Lower leg skin (tissue), 4 donors: ENCODE results near the gene ARHGAP28. TPM values are rescaled to one million over a fixed set of nuclear protein-coding genes. Genes with fewer than 3 reads are reported as not detected.

Source experiments
- DNase-seq, 2 donors: peaks; one replicate each; pipeline ENCODE4 v3.0.0-alpha.2; 2019; ENCODE audit warnings: low spot score in 2 of 2
- H3K4me3 ChIP-seq: fragments of 200-600 bp; sonication (generic); 2 replicates; pipeline ENCODE4 v1.5.1; 2017; ENCODE audit warnings: mild to moderate bottlenecking, low read depth; ENCODE audit not compliant: poor library complexity, severe bottlenecking
- POLR2A ChIP-seq, 2 donors: fragments of 450-650 bp; IDR thresholded peaks; one replicate each; pipeline ENCODE4 v1.6.1; 2016 to 2017; ENCODE audit warnings: antibody characterized with exemption in 2 of 2, mild to moderate bottlenecking in 1 of 2, moderate library complexity in 1 of 2
- WGBS, 2 donors: methylation state at CpG; one replicate each; pipeline ENCODE4 v1.1.5; 2018; 5-methylcytosine and 5-hydroxymethylcytosine counted together
- intact Hi-C: fragments of 100-400 bp; cut with DNase I; formaldehyde crosslinking; loops from one replicate; pipeline ENCODE4 v1.15.0; 2023; ENCODE audit warnings: low total_unique reads
- total RNA-seq, 4 donors: library from RNA; depleted of rRNA; stranded (reverse); fragments of >200 nt; gene quantifications; one replicate each; pipeline ENCODE4 v1.1.0, GENCODE V29; 2016
- TF ChIP-seq, protein P1 (sequence below), 3 donors: fragments of 450-650 bp; IDR thresholded peaks; one replicate each; pipeline ENCODE4 v1.5.1; 2016; ENCODE audit warnings: antibody characterized with exemption in 3 of 3, mild to moderate bottlenecking in 3 of 3, moderate library complexity in 2 of 3

The ARHGAP28 gene
- total RNA-seq, 4 donors from 2014 or later: 1.4 to 5.9 (median 2.8) TPM

- no peak overlapping the region for H3K4me3 ChIP-seq
- WGBS, 2 donors: 93 to 95% methylated on average over 3 of the region's 3 CpGs
- intact Hi-C loops: no loop called here
Measured at GRCh38 chr18:6891788-6892187, 162.3 kb downstream of the ARHGAP28 start.

DNA sequence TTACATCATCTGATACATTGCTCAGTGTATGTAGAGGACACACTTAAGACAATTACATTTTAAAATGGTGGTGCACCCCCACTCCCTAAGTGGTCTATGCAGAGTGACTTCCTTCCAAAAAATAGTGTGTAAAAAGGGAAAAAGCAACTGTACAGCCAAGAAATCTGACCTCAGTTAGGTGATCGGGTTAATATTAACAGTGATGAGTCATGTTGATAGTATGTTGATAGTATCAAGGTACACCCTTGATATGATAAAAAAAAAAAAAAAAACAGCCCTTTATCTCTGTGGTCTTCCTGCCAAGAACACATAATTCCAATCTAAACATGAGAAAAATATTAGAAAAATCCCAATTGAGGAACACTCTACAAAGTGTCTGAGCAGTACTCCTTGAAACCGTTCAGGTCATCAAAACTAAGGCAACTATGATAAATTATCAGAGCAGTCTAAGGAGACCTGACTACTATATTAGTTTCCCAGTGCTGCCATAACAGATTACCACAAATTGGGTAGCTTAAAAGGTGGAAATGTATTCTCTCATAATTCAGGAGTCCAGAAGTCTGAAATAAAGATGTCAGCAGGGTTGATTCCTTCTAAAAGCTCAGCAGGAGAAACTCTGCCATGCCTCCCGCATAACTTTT is 171.9 kb downstream of the ARHGAP28 start:
- 65 to 67% methylated on average over 3 of the region's 3 CpGs for WGBS, 2 donors
- no peak for TF ChIP-seq POLR2A (IDR thresholded peaks at IDR 0.05)
- TF ChIP-seq, protein P1, sequence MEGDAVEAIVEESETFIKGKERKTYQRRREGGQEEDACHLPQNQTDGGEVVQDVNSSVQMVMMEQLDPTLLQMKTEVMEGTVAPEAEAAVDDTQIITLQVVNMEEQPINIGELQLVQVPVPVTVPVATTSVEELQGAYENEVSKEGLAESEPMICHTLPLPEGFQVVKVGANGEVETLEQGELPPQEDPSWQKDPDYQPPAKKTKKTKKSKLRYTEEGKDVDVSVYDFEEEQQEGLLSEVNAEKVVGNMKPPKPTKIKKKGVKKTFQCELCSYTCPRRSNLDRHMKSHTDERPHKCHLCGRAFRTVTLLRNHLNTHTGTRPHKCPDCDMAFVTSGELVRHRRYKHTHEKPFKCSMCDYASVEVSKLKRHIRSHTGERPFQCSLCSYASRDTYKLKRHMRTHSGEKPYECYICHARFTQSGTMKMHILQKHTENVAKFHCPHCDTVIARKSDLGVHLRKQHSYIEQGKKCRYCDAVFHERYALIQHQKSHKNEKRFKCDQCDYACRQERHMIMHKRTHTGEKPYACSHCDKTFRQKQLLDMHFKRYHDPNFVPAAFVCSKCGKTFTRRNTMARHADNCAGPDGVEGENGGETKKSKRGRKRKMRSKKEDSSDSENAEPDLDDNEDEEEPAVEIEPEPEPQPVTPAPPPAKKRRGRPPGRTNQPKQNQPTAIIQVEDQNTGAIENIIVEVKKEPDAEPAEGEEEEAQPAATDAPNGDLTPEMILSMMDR (IDR thresholded peaks at IDR 0.05): no peak
- DNase-seq: no peak
- intact Hi-C loops: no loop called here
- no peak overlapping the region for H3K4me3 ChIP-seq

More at GRCh38 chr18:6891788-6892187, 162.3 kb downstream of the ARHGAP28 start:
- no peak for DNase-seq
- no peak for TF ChIP-seq POLR2A (IDR thresholded peaks at IDR 0.05)
- TF ChIP-seq, protein P1 (IDR thresholded peaks at IDR 0.05): no peak

GRCh38 chr18:6917072-6917471 is 187.6 kb downstream of the ARHGAP28 start:
- H3K4me3 ChIP-seq: no peak overlapping the region
- no peak for DNase-seq
- intact Hi-C loops: loop anchor here (10.0 kb wide), 1 partner anchor 108 kb away; no protein-coding TSS in a partner anchor
- 69 to 87% methylated on average over 3 of the region's 3 CpGs for WGBS, 2 donors
- TF ChIP-seq POLR2A (IDR thresholded peaks at IDR 0.05): no peak
- TF ChIP-seq, protein P1 (IDR thresholded peaks at IDR 0.05): no peak

DNA sequence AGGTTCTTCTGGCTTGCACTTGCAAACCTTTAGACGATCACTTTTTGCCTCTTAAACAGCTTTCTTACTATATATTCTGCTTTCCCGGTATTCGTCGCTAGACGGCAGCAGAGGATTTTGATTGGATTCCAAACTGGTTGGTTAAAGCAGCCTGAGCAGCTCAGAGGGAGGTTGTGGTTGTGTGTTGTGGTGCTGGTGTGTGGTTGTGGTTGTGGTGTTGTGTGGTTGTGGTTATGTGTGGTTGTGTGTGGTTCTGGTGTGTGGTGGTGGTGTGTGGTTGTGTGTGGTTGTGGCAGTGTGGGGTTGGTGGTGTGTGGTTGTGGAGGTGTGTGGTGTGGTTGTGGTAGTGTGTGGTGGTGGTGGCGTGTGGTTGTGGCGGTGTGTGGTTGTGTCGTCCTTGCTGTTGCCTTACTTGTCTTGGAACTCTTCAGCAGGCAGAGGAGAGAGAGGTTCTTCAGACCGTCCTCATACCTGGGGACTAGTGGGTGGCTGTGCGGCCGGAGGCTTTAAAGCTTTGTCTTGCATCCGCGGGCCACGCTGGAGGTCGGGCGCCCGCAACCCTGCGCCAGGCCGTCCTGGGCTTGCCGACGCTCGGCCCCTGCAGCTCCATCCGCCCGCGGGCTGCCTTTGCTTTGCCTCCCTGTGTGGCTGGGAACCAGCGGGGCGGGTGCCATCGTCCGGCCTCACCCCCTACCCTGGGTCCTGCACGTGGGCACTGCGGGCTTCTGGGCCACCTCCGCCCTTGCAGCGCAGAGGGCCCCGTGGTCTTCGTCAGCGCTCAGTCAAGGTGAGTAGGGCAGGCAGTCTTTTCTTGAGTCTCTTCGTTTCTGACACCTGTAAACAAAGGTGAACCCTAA is 190.8 kb downstream of the ARHGAP28 start:
- DNase-seq: peak in 1 of 2 donors; percentile 48
- intact Hi-C loops: loop anchor here (5.0 kb wide), 1 partner anchor 82 kb away; no protein-coding TSS in a partner anchor
- 70 to 76% methylated on average over 25 to 35 of the region's 37 CpGs for WGBS, 2 donors

GRCh38 chr18:6921571-6921970 is 192.1 kb downstream of the ARHGAP28 start:
- TF ChIP-seq, protein P1 (IDR thresholded peaks at IDR 0.05): no peak
- TF ChIP-seq POLR2A (IDR thresholded peaks at IDR 0.05): no peak
- DNase-seq: no peak
- intact Hi-C loops: loop anchor here (5.0 kb wide), 1 partner anchor 81 kb away; no protein-coding TSS in a partner anchor
- H3K4me3 ChIP-seq: no peak overlapping the region

More for the DNA sequence above, 190.8 kb downstream of the ARHGAP28 start:
- TF ChIP-seq POLR2A (IDR thresholded peaks at IDR 0.05): no peak
- TF ChIP-seq, protein P1 (IDR thresholded peaks at IDR 0.05): peak in 1 of 3 donors; percentile 56
- H3K4me3 ChIP-seq: no peak overlapping the region
